Measurements from ENCODE around the gene BTAF1.
"Not testable (repeated sequence)": the region's sequence is repeated elsewhere in the genome, so short reads cannot be mapped to it uniquely, and the experiment has no call there.

BTAF1 gene

DNA sequence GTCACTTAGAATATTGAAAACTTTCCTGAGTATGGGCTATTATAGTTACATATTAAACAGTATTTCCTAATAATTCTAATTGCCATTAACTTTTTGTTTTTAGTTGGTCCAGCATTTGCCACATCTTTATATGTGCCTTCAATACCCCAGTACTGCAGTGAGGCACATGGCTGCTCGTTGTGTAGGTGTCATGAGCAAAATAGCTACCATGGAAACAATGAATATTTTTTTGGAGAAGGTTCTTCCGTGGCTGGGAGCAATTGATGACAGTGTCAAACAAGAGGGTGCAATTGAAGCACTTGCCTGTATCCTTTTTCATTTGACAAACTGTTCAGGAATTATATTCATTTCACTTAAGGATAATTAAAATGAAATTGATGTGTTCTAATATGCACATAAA is 72.7 kb downstream of the BTAF1 start:
- FAIRE-seq (peak; percentile 38), DNase-seq (ENCODE audit: insufficient read length) (no peak)
- TF ChIP-seq POLR2A (IDR thresholded peaks at IDR 0.05; ENCODE audit: low read depth, low read length): no peak

DNA sequence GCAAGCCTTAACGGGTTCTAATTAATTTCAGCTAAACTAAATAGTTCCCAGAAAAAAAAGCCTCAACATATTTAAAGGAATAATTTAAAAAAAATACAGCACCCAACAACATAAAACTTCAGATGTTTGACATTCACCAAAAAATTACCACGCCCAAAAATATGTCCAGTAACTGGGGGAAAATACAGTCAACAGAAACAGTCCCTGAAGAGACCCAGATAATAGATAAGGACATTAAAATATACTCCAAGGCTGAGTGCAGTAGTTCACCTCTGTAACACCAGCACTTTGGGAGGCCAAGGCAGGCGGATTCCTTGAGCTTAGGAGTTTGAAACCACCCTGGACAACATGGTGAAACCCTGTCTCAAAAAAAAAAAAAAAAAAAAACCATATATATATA is 78.0 kb downstream of the BTAF1 start:
- no peak for FAIRE-seq
- no peak for TF ChIP-seq POLR2A (IDR thresholded peaks at IDR 0.05; ENCODE audit: low read depth, low read length)
- no peak for TF ChIP-seq POLR2AphosphoS5 (IDR thresholded peaks at IDR 0.05; ENCODE audit: low read depth, low read length)
- TF ChIP-seq TAF1 (IDR thresholded peaks at IDR 0.05; ENCODE audit: borderline replicate concordance, low read depth, low read length): no peak
- no peak for DNase-seq (ENCODE audit: insufficient read length)

DNA sequence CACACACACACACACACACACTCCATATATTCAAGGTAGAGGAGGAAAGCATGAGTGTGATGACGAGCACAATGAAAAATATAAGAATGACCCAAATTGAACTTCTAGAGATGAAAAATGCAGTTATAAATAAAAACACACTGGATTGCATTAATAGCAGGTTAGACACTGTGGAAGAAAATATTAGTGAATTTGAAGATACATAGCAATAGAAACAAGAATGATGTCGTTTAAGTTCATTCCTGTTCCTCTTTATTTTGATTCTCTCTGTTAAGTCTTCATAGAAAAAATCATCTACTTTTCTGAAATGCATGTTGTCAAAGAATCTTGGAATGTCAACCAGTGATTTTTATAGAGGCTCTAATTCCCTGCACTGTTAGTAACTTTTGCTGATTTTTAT is 78.4 kb downstream of the BTAF1 start:
- no peak for FAIRE-seq
- TF ChIP-seq POLR2A (IDR thresholded peaks at IDR 0.05; ENCODE audit: low read depth, low read length): no peak
- no peak for TF ChIP-seq POLR2AphosphoS5 (IDR thresholded peaks at IDR 0.05; ENCODE audit: low read depth, low read length)
- no peak for TF ChIP-seq TAF1 (IDR thresholded peaks at IDR 0.05; ENCODE audit: borderline replicate concordance, low read depth, low read length)

DNA sequence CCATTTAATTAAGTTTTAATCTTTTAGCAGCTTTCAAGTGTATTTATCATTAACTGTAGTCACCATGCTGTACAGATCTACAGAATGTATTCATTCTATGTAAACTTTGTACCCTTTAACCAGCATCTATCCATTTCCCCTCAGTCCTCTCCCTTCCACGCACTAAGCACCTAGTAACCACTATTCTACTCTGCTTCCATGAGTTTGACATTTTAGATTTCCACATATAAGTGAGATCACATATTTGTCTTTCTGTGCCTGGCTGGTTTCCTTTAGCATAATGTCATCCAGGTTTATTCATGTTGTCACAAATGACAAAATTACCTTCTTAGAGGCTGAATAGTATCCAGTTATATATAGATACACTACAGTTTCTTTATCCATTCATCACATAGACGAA is 79.7 kb downstream of the BTAF1 start:
- TF ChIP-seq TAF1 (IDR thresholded peaks at IDR 0.05; ENCODE audit: borderline replicate concordance, low read depth, low read length) (no peak), POLR2AphosphoS5 (IDR thresholded peaks at IDR 0.05; ENCODE audit: low read depth, low read length) (no peak)
- peak; percentile 40 for FAIRE-seq
- no peak for DNase-seq (ENCODE audit: insufficient read length)

More for the DNA sequence above, 78.4 kb downstream of the BTAF1 start:
- DNase-seq (ENCODE audit: insufficient read length): no peak

DNA sequence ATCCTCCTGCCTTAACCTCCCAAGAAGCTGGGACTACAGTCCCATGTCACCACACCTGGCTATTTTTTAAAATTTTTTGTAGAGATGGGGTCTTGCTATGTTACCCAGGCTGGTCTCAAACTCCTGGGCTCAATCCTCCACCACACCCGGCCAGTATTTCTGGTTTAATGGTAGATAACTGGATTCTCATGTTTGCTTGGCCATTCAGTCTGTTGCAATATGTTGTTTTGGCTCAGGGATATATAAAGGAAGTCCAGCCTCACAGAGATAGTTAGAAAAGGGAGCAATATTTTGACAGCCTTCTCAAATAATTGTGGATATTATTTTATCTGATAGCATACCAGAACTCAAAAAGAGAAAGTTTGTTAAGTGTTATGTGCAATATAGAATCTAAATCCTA is 82.4 kb downstream of the BTAF1 start:
- FAIRE-seq: no peak
- TF ChIP-seq TAF1 (IDR thresholded peaks at IDR 0.05; ENCODE audit: borderline replicate concordance, low read depth, low read length) (no peak), POLR2AphosphoS5 (IDR thresholded peaks at IDR 0.05; ENCODE audit: low read depth, low read length) (no peak), POLR2A (IDR thresholded peaks at IDR 0.05; ENCODE audit: low read depth, low read length) (no peak)
- DNase-seq (ENCODE audit: insufficient read length): no peak

DNA sequence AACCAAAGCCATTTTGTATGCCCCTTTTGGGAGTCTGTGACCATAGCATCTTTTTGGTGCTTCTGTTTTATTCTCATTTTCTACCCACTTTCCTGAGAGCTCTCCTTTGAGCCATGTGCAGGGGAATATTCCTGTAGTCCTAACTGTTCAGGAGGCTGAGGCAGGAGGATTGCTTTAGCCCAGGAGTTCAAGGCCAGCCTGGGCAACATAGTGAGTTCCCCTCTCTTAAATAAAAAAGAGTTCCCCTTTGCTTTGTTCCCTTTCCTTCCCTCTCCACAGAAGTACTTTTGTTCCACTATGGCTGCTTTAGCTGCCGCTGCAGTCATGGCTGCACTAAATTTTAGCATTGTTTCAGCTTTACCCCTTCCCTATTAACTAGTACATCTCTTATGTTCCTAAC is 85.9 kb downstream of the BTAF1 start:
- no peak for DNase-seq (ENCODE audit: insufficient read length)
- TF ChIP-seq POLR2A (IDR thresholded peaks at IDR 0.05; ENCODE audit: low read depth, low read length): no peak
- TF ChIP-seq POLR2AphosphoS5 (IDR thresholded peaks at IDR 0.05; ENCODE audit: low read depth, low read length): no peak
- no peak for TF ChIP-seq TAF1 (IDR thresholded peaks at IDR 0.05; ENCODE audit: borderline replicate concordance, low read depth, low read length)
- no peak for FAIRE-seq

DNA sequence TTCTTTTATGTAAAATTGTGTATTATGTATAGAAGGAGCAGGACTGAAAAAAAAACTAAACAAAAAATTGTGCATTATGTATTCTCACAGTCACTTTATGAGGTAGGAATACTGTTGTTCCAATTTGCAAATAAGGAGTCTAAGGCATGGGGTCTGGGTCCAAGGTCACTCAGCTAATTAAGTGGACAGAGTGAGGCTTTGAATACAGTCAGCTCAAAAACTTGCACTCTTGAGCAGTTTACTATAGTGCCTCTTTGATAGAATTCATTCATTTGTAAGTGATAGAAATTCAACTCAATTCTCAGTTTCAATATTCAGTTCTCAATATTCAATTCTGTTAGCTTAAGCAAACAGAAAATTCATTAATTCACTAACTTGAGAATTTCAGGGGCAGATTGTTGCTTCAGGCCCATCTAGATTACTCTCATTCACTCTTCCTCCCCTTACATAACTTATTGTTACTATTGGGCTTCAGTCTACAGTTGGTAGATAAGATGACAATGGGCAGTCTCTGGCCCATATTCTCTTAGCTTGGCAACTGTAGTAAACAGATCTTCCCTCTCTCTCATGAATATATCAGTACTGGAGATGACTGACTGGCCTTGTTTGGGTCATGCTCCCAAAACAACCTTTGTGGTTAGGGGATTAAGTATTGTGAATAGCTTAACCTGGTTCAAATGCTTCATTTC is 86.6 kb downstream of the BTAF1 start:
- TF ChIP-seq TAF1 (IDR thresholded peaks at IDR 0.05; ENCODE audit: borderline replicate concordance, low read depth, low read length): no peak
- no peak for TF ChIP-seq POLR2AphosphoS5 (IDR thresholded peaks at IDR 0.05; ENCODE audit: low read depth, low read length)
- TF ChIP-seq POLR2A (IDR thresholded peaks at IDR 0.05; ENCODE audit: low read depth, low read length): no peak
- DNase-seq (ENCODE audit: insufficient read length) (no peak), FAIRE-seq (no peak)

DNA sequence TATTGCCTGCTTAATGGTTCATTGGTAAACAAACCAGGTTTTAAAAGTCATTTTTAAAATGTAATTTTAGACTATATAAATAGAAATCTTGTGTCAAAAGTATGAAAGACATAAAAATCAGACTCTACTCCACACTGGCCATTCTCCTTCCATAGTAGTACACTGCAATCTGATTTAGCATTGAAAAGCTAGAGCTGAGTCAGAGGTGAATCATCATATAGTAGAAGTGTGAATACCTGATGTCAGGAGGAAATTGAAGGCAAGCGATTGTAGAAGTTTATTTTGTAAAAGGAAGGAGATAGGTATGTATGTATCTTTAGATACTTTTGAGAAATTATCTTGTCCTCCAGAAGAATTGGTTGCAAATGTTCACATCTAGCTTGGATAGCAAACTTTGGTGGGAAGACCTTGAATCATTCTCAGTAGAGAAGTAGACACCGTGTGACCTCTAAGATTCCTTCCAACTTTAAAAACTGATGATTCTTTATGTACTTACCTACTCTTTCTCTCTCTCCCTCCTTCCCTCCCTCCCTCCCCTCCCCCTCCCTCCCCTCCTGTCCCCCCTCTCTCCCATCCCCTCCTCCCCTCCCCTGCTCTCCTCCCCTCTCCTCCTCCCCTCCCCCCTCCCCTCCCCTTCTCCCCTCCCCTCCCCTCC is 88.1 kb downstream of the BTAF1 start:
- FAIRE-seq (peak; percentile 21), DNase-seq (ENCODE audit: insufficient read length) (no peak)
- TF ChIP-seq POLR2A (IDR thresholded peaks at IDR 0.05; ENCODE audit: low read depth, low read length) (no peak), TAF1 (IDR thresholded peaks at IDR 0.05; ENCODE audit: borderline replicate concordance, low read depth, low read length) (no peak), POLR2AphosphoS5 (IDR thresholded peaks at IDR 0.05; ENCODE audit: low read depth, low read length) (no peak)

DNA sequence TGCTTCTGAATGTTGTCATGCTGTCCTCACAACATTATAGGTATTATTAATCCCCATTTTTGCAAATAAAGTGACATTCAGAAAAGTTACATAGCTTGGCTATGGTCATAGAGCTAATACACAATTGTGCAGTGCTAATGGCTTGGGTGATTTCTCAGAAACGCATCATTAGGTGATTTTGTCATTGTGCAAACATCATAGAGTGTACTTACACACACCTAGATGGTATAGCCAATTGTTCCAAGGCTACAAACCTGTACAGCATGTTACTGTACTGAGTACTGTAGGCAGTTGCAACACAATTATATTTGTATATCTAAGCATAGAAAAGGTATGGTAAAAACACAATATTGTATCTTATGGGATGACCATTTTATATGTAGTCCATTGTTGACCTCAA is 91.0 kb downstream of the BTAF1 start:
- no peak for DNase-seq (ENCODE audit: insufficient read length)
- TF ChIP-seq POLR2A (IDR thresholded peaks at IDR 0.05; ENCODE audit: low read depth, low read length) (no peak), POLR2AphosphoS5 (IDR thresholded peaks at IDR 0.05; ENCODE audit: low read depth, low read length) (no peak), TAF1 (IDR thresholded peaks at IDR 0.05; ENCODE audit: borderline replicate concordance, low read depth, low read length) (no peak)

DNA sequence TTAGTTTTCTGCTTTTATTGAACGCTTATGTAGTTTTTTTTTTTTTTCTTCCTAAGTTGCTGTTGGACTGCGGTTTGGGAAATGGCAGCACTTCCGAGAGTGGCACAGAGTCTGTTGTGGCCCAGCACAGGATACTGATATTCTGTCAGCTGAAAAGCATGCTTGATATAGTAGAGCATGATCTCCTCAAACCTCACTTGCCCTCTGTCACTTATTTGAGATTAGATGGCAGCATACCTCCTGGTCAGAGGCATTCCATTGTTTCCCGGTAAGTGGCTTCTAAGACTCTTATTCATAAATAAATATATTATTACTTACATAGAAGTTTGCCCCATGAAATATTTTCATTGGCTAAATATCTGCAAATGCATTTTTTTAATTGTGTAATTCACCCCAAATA is 101.1 kb downstream of the BTAF1 start:
- no peak for DNase-seq (ENCODE audit: insufficient read length)
- TF ChIP-seq TAF1 (IDR thresholded peaks at IDR 0.05; ENCODE audit: borderline replicate concordance, low read depth, low read length) (no peak), POLR2A (IDR thresholded peaks at IDR 0.05; ENCODE audit: low read depth, low read length) (no peak), POLR2AphosphoS5 (IDR thresholded peaks at IDR 0.05; ENCODE audit: low read depth, low read length) (no peak)
- FAIRE-seq: no peak

More for the DNA sequence above, 91.0 kb downstream of the BTAF1 start:
- no peak for FAIRE-seq

DNA sequence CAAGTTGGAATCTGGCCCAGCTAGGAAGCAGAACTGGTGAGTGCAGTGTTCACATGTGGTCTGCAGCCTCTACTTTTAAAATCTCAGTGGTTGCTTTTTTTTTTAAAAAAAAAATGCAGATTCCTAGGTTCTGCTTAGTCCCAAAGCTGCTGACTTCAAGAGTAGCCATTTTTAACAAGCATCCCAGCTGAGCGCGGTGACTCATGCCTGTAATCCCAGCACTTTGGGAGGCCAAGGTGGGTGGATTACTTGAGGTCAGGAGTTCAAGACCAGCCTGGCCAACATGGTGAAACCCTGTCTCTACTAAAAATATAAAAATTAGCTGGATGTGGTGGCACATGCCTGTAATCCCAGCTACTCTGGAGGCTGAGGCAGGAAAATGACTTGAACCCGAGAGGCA is 101.8 kb downstream of the BTAF1 start:
- DNase-seq (ENCODE audit: insufficient read length); FAIRE-seq: not testable (repeated sequence)

DNA sequence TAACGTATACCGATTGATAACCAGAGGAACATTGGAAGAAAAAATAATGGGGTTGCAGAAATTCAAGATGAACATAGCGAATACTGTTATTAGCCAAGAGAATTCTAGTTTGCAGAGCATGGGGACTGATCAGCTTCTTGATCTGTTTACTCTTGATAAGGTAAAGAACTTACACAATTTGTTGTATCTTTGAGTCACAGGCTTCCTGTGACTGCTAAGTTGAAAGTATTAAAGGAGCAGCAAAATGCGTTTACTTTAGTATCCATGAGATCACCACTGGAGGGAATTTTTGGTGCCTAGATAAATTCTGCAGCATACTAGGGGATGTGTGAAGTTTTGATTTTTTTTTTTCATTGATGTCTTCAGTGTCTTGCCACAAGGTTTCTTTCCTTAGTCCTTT is 103.6 kb downstream of the BTAF1 start:
- TF ChIP-seq TAF1 (IDR thresholded peaks at IDR 0.05; ENCODE audit: borderline replicate concordance, low read depth, low read length): no peak
- TF ChIP-seq POLR2AphosphoS5 (IDR thresholded peaks at IDR 0.05; ENCODE audit: low read depth, low read length): no peak
- no peak for TF ChIP-seq POLR2A (IDR thresholded peaks at IDR 0.05; ENCODE audit: low read depth, low read length)
- DNase-seq (ENCODE audit: insufficient read length) (no peak), FAIRE-seq (no peak)

All from GM12892 (cell line).